ENCODE results near the gene EFNA5. TPM values are rescaled to one million over a fixed set of nuclear protein-coding genes. Genes with fewer than 3 reads are reported as not detected.

Gene EFNA5
- total and polyA plus RNA-seq, 2 experiments from 2014 or later, result 7.5 to 10.1 TPM

DNA sequence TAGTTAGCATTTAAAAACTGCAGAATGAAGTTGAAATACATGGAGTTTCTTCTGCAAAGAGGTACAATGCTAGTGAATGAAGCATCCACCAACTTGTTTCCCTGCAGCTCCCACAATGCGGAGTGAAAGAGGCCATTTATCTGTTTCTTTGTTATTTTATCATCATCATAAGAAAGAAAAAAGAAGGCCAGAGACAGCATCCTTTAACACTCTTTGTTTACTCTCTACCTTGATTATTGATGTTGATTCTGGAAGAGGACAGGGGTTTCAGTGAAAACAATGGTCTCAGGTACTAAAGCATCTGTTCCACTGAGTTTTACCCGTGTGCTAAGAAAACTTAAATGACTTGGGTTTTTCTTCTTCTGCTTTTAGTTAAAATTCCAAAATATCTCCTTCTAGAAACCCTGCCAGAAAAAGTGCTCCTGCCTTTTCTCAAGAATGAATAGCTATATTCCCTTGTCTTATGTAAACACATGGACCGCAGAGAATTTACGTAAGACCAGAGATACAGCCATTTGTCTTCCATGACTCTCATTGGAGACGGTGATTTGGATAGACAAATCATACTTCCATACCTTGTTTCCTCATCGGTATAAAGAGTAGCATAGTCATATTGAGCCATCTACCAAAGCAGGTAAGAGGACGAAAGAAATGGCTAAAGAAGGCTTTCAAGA lies 81.1 kb downstream of the EFNA5 start:
- H3K27me3 Mint-ChIP-seq (ENCODE audit: insufficient read depth, low read depth, poor library complexity), result peaks cover 1% of the 10 kb centered on the region
- Histone ChIP-seq H3K27ac (ENCODE audit: low read depth) (peak overlapping the region; percentile 69), H3K9me2 (ENCODE audit: insufficient read depth) (no peaks in the 10 kb centered on the region), H3K4me3 (peak overlapping the region; percentile 3; the same call in 1 of the 2 replicates), H3K4me1 (ENCODE audit: insufficient read depth) (peaks cover 20% of the 10 kb centered on the region), H4K20me1 (replicated peaks; ENCODE audit: insufficient read depth) (no peaks in the 10 kb centered on the region), H3K27me3 (ENCODE audit: insufficient read depth) (no peaks in the 10 kb centered on the region), H2AFZ (no peak overlapping the region), H3K4me2 (peak overlapping the region; percentile 8), H3K79me2 (replicated peaks; ENCODE audit: insufficient read depth) (0 out of 2 replicates have a peak, but pooled peaks cover 17% of the 10 kb centered on the region), H3F3A (replicated peaks; ENCODE audit: low read depth) (no peaks in the 10 kb centered on the region), H3K36me3 (ENCODE audit: insufficient read depth) (no peaks in the 10 kb centered on the region)
- no peaks in the 10 kb centered on the region for H3K9me3 Mint-ChIP-seq
- peak; percentile 76 for DNase-seq (ENCODE audit: low spot score)
- peak overlapping the region; percentile 12; the same call in 1 of the 3 replicates for H3K4me3 Mint-ChIP-seq
- peaks cover 28% of the 10 kb centered on the region for H3K4me1 Mint-ChIP-seq
- ATAC-seq, result peak; percentile 81
- no peak overlapping the region for H3K27ac Mint-ChIP-seq
- TF ChIP-seq EZH2 (IDR thresholded peaks at IDR 0.05; ENCODE audit: low read depth, unreplicated experiment) (no peak), ZNF114 (CRISPR knock-in tag; IDR thresholded peaks at IDR 0.05) (no peak), CREB1 (CRISPR knock-in tag; IDR thresholded peaks at IDR 0.05; ENCODE audit: low read depth) (peak; percentile 8; the same call in 1 of the 2 replicates), POLR2AphosphoS5 (IDR thresholded peaks at IDR 0.05; ENCODE audit: low read depth) (no peak), STAT1 (IDR thresholded peaks at IDR 0.05; ENCODE audit: unreplicated experiment) (no peak), NANOG (IDR thresholded peaks at IDR 0.05; ENCODE audit: borderline replicate concordance) (peak; percentile 81; the same call in 1 of the 2 replicates), JUNB (IDR thresholded peaks at IDR 0.05; ENCODE audit: unreplicated experiment) (no peak), EZH2phosphoT487 (IDR thresholded peaks at IDR 0.05; ENCODE audit: unreplicated experiment) (no peak), ZNF331 (CRISPR knock-in tag; IDR thresholded peaks at IDR 0.05; ENCODE audit: low read depth) (no peak)
- TF ChIP-seq, protein P1, sequence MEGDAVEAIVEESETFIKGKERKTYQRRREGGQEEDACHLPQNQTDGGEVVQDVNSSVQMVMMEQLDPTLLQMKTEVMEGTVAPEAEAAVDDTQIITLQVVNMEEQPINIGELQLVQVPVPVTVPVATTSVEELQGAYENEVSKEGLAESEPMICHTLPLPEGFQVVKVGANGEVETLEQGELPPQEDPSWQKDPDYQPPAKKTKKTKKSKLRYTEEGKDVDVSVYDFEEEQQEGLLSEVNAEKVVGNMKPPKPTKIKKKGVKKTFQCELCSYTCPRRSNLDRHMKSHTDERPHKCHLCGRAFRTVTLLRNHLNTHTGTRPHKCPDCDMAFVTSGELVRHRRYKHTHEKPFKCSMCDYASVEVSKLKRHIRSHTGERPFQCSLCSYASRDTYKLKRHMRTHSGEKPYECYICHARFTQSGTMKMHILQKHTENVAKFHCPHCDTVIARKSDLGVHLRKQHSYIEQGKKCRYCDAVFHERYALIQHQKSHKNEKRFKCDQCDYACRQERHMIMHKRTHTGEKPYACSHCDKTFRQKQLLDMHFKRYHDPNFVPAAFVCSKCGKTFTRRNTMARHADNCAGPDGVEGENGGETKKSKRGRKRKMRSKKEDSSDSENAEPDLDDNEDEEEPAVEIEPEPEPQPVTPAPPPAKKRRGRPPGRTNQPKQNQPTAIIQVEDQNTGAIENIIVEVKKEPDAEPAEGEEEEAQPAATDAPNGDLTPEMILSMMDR (conservative IDR thresholded peaks at IDR 0.05; ENCODE audit: low read depth in 2 of 2), result no peak
- TF ChIP-seq, protein P2, sequence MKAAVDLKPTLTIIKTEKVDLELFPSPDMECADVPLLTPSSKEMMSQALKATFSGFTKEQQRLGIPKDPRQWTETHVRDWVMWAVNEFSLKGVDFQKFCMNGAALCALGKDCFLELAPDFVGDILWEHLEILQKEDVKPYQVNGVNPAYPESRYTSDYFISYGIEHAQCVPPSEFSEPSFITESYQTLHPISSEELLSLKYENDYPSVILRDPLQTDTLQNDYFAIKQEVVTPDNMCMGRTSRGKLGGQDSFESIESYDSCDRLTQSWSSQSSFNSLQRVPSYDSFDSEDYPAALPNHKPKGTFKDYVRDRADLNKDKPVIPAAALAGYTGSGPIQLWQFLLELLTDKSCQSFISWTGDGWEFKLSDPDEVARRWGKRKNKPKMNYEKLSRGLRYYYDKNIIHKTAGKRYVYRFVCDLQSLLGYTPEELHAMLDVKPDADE (IDR thresholded peaks at IDR 0.05), result no peak
- TF ChIP-seq, protein P3, sequence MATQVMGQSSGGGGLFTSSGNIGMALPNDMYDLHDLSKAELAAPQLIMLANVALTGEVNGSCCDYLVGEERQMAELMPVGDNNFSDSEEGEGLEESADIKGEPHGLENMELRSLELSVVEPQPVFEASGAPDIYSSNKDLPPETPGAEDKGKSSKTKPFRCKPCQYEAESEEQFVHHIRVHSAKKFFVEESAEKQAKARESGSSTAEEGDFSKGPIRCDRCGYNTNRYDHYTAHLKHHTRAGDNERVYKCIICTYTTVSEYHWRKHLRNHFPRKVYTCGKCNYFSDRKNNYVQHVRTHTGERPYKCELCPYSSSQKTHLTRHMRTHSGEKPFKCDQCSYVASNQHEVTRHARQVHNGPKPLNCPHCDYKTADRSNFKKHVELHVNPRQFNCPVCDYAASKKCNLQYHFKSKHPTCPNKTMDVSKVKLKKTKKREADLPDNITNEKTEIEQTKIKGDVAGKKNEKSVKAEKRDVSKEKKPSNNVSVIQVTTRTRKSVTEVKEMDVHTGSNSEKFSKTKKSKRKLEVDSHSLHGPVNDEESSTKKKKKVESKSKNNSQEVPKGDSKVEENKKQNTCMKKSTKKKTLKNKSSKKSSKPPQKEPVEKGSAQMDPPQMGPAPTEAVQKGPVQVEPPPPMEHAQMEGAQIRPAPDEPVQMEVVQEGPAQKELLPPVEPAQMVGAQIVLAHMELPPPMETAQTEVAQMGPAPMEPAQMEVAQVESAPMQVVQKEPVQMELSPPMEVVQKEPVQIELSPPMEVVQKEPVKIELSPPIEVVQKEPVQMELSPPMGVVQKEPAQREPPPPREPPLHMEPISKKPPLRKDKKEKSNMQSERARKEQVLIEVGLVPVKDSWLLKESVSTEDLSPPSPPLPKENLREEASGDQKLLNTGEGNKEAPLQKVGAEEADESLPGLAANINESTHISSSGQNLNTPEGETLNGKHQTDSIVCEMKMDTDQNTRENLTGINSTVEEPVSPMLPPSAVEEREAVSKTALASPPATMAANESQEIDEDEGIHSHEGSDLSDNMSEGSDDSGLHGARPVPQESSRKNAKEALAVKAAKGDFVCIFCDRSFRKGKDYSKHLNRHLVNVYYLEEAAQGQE (IDR thresholded peaks at IDR 0.05; ENCODE audit: unreplicated experiment), result no peak
- TF ChIP-seq, protein P4, sequence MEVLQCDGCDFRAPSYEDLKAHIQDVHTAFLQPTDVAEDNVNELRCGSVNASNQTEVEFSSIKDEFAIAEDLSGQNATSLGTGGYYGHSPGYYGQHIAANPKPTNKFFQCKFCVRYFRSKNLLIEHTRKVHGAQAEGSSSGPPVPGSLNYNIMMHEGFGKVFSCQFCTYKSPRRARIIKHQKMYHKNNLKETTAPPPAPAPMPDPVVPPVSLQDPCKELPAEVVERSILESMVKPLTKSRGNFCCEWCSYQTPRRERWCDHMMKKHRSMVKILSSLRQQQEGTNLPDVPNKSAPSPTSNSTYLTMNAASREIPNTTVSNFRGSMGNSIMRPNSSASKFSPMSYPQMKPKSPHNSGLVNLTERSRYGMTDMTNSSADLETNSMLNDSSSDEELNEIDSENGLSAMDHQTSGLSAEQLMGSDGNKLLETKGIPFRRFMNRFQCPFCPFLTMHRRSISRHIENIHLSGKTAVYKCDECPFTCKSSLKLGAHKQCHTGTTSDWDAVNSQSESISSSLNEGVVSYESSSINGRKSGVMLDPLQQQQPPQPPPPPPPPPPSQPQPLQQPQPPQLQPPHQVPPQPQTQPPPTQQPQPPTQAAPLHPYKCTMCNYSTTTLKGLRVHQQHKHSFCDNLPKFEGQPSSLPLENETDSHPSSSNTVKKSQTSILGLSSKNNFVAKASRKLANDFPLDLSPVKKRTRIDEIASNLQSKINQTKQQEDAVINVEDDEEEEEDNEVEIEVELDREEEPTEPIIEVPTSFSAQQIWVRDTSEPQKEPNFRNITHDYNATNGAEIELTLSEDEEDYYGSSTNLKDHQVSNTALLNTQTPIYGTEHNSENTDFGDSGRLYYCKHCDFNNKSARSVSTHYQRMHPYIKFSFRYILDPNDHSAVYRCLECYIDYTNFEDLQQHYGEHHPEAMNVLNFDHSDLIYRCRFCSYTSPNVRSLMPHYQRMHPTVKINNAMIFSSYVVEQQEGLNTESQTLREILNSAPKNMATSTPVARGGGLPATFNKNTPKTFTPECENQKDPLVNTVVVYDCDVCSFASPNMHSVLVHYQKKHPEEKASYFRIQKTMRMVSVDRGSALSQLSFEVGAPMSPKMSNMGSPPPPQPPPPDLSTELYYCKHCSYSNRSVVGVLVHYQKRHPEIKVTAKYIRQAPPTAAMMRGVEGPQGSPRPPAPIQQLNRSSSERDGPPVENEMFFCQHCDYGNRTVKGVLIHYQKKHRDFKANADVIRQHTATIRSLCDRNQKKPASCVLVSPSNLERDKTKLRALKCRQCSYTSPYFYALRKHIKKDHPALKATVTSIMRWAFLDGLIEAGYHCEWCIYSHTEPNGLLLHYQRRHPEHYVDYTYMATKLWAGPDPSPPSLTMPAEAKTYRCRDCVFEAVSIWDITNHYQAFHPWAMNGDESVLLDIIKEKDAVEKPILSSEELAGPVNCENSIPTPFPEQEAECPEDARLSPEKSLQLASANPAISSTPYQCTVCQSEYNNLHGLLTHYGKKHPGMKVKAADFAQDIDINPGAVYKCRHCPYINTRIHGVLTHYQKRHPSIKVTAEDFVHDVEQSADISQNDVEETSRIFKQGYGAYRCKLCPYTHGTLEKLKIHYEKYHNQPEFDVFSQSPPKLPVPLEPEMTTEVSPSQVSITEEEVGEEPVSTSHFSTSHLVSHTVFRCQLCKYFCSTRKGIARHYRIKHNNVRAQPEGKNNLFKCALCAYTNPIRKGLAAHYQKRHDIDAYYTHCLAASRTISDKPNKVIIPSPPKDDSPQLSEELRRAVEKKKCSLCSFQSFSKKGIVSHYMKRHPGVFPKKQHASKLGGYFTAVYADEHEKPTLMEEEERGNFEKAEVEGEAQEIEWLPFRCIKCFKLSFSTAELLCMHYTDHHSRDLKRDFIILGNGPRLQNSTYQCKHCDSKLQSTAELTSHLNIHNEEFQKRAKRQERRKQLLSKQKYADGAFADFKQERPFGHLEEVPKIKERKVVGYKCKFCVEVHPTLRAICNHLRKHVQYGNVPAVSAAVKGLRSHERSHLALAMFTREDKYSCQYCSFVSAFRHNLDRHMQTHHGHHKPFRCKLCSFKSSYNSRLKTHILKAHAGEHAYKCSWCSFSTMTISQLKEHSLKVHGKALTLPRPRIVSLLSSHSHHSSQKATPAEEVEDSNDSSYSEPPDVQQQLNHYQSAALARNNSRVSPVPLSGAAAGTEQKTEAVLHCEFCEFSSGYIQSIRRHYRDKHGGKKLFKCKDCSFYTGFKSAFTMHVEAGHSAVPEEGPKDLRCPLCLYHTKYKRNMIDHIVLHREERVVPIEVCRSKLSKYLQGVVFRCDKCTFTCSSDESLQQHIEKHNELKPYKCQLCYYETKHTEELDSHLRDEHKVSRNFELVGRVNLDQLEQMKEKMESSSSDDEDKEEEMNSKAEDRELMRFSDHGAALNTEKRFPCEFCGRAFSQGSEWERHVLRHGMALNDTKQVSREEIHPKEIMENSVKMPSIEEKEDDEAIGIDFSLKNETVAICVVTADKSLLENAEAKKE (CRISPR knock-in tag; IDR thresholded peaks at IDR 0.05), result peak; percentile 47; the same call in 1 of the 2 replicates
- no peaks in the 10 kb centered on the region for H3K36me3 Mint-ChIP-seq (ENCODE audit: low read depth)
